ENCODE data around the gene RBM34.
"Not testable (repeated sequence)": the region's sequence is repeated elsewhere in the genome, so short reads cannot be mapped to it uniquely, and the experiment has no call there.

GRCh38 chr1:235097501-235097900 is 63.5 kb downstream of the RBM34 start:
- TF ChIP-seq CTCF (IDR thresholded peaks at IDR 0.05; ENCODE audit: low read depth, low read length, poor library complexity, severe bottlenecking); EZH2phosphoT487 (IDR thresholded peaks at IDR 0.05; ENCODE audit: borderline replicate concordance, low read length): not testable (repeated sequence)

Measured in DOHH2 (cell line).